NCI-H2081 treated with DMSO at 0.1 percent for 48 hours (cell line): ENCODE results near the gene ITLN1.
"Not testable (repeated sequence)": the region's sequence is repeated elsewhere in the genome, so short reads cannot be mapped to it uniquely, and the experiment has no call there.

Source experiments
- DNase-seq: peaks from one replicate; lab custom pipeline; 2025; lab: John Stamatoyannopoulos, UW

The ITLN1 gene

GRCh38 chr1:160885042-160885441 is at the start of gene ITLN1:
Gene ITLN1 (minus strand): TSS chr1:160885180. CDS start chr1:160884877, 303 bp downstream.
- no peak for DNase-seq

GRCh38 chr1:160933305-160933704 is 48.3 kb upstream of the ITLN1 start:
- not testable (repeated sequence) for DNase-seq

- DNase-seq, result no peak
These were observed 40.8 kb upstream of the ITLN1 start for GRCh38 chr1:160925652-160926244.

DNA sequence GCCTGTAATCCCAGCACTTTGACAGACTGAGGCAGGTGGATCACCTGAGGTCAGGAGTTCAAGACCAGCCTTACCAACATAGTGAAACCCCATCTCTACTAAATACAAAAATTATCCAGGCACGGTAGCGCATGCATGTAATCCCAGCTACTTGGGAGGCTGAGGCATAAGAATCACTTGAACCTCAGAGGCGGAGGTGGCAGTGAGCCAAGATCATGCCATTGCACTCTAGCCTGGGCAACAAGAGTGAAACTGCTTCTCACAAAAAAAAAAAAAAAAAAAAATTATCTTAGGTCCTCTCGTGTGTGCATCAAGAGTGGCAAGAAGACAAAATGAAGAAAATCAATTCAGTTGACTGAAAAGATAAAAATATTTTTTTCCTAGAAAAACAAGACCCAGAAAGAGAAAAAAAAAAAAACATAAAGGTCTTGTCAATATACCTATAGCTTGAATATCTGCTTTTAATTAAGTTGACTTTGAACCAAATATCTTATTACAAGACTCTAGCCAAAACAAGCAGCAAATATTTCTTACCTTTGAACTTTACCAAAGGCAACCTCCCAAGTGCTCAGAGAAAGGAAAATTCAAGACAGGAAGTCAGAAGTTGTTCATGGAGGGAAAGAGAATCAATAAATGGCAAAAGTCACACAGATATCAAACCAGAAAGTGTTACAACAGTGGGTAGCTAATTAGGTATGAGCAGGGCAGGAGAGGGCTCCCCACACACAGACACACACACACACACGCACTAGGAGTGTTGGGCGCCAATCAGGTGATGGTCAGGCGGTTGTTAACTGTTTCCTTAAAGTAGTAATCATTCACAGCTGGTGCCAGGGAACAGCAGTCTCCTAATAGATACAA is 40.0 kb upstream of the ITLN1 start:
- no peak for DNase-seq

DNA sequence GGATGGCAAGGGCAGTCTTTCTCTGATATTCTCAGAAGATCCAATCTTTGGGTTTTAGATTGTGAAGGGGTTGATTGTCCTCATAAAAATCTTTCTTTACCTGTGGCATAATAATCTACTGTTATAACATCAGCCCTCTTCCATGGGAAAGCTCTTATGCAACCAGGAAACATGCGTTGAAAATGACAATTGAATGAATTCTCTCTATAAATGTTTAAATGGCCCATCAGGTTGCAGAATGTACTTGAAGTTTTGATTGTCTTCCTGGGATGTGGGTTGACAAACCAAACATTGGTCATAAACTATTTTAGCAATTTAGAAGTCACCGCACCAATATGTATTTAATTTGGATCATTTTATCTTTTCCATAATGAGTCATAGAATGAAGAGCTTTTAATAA is 31.7 kb upstream of the ITLN1 start:
- no peak for DNase-seq

- DNase-seq, result not testable (repeated sequence)
These were observed 28.2 kb upstream of the ITLN1 start for GRCh38 chr1:160913229-160913628.

DNA sequence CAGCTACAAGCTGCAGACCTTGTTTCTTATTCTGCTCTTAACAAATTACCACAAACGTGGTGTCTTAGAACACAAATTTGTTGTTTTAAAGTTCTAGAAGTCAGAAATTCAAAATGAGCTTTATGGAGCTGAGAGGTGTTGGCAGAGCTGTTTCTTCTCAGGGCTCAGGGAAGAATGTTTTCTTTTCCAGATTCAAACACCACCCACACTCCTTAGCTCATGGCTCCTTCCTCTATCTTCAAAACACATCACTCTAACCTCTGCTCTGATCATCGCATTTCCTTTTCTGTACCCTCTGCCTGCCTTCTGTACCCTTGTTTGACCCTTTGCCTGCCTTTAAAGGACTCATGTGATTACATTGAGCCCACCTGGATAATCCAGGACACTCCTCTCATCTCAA is 26.9 kb upstream of the ITLN1 start:
- no peak for DNase-seq

GRCh38 chr1:160911441-160911840 is 26.5 kb upstream of the ITLN1 start:
- no peak for DNase-seq

- no peak for DNase-seq
These were observed 25.3 kb upstream of the ITLN1 start for GRCh38 chr1:160910170-160910750.

DNA sequence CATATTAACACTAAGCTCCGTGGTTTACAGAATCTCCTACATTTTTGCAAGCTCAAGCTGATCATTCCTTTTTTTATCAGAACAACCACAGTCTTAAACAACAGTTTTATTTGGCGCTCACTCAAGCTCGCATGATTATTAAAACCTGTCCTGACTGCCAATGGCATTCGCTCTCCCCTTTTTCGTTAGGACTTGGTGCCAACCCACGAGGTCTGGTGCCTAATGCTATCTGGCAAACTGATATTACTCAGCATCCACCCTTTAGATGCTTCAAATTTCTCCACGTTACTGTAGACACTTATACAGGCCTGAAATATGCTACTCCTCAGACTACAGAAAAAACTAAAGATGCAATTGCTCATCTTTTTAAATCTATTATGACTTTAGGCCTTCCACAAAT is 23.0 kb upstream of the ITLN1 start:
- DNase-seq, result no peak

DNA sequence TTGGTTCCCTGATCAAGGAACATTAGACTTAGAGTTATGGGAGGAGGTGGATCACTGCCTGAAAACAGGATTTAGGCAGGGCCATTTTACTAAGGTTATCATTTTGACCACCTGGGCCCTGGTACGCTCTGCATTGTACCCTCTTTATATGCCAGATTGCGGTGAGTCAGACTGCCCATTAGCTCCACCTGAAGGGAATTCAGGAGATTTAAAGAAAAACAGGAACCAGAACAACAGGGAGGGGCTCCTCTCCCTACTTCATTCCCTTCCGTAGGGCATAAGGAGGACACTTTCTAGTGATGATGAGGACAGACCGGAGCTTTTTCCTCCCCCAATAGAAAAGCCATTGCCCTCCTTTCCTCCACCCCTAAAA is 20.6 kb upstream of the ITLN1 start:
- DNase-seq, result no peak

GRCh38 chr1:160904783-160905616 is 20.0 kb upstream of the ITLN1 start:
- DNase-seq, result no peak

DNA sequence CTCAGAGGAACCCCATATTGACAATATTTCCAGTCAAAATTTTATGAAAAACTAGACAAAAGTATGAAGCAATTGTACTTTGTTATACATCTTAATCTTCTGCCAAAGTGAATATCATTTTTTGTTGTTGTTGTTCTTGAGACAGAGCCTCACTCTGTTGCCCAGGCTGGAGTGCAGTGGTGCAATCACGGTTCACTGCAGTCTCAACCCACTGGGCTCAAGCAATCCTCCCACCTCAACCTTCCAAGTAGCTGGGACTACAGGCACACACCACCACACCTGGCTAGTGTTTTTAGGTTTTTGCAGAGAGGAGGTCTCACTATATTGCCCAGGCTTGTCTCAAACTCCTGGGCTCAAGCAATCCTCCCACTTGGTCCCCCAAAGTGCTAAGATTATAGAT is 17.3 kb upstream of the ITLN1 start:
- DNase-seq, result not testable (repeated sequence)

- no peak for DNase-seq
These were observed 16.8 kb upstream of the ITLN1 start for GRCh38 chr1:160901768-160902167.

DNA sequence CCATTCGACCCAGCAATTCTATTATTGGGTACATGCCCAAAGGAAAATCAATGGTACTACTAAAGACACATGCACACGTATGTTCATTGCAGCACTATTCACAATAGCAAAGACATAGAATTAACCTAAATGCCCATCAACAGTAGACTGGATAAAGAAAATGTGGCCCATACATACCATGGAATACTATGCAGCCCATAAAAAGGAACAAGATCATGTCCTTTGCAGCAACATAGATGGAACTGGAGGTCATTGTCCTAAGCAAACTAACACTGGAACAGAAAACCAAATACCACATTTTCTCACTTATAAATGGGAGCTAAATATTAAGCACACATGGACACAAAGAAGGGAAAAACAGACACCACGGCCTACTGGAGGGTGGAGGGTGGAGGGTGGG is 15.7 kb upstream of the ITLN1 start:
- not testable (repeated sequence) for DNase-seq

DNA sequence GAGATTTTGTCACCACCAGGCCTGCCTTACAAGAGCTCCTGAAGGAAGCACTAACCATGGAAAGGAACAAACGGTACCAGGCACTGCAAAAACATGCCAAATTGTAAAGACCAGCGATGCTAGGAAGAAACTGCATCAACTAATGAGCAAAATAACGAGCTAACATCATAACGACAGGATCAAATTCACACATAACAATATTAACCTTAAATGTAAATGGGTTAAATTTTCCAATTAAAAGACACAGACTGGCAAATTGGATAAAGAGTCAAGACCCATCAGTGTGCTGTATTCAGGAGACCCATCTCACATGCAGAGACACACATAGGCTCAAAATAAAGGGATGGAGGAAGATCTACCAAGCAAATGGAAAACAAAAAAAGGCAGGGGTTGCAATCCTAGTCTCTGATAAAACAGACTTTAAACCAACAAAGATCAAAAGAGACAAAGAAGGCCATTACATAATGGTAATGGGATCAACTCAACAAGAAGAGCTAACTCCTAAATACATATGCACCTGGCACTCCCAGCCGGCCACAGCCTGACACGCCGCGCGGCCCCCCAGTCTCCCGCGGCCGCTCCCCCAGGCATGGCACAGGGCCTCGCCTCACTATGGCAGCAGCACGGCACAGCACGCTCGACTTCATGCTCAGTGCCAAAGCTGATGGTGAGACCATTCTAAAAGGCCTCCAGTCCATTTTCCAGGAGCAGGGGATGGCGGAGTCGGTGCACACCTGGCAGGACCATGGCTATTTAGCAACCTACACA is 9.6 kb upstream of the ITLN1 start:
- not testable (repeated sequence) for DNase-seq

GRCh38 chr1:160891474-160891873 is 6.5 kb upstream of the ITLN1 start:
- no peak for DNase-seq

- no peak for DNase-seq
These were observed 3.9 kb upstream of the ITLN1 start for GRCh38 chr1:160888926-160889325.

GRCh38 chr1:160887071-160887470 is 2.1 kb upstream of the ITLN1 start:
- no peak for DNase-seq

- DNase-seq, result no peak
These were observed 401 bp downstream of the ITLN1 start for GRCh38 chr1:160884579-160884978.
